Right lobe of liver (tissue), 4 donors: ENCODE measurements around the gene PRSS36.

Experiments
- CTCF ChIP-seq, 4 donors: fragments of 200-600 bp in 3 of 4; fragments of 450-650 bp in 1 of 4; IDR thresholded peaks; one replicate each; pipeline versions ENCODE4 v1.5.1 to v1.8.0; 2016 to 2022; ENCODE audit warnings: antibody characterized with exemption in 4 of 4, mild to moderate bottlenecking in 2 of 4
- POLR2A ChIP-seq: fragments of 450-650 bp; IDR thresholded peaks from one replicate; pipeline ENCODE4 v1.6.1; 2017; ENCODE audit warnings: antibody characterized with exemption, mild to moderate bottlenecking
- donor health status: DM: no; HTN: no; CAD: no.
- donor health status: DM: no; HTN: no; CAD: no.
- donor health status: DM: no; HTN: yes; CAD: no.

GRCh38 chr16:31182391-31182790, 32.5 kb upstream of the PRSS36 start:
- TF ChIP-seq POLR2A (no peak), CTCF (IDR thresholded peaks at IDR 0.05) (no peak)
